ENCODE measurements around the gene STK32C.

Gene STK32C

GRCh38 chr10:132247943-132248342, 59.8 kb downstream of the STK32C start:
- no peak for DNase-seq

DNA sequence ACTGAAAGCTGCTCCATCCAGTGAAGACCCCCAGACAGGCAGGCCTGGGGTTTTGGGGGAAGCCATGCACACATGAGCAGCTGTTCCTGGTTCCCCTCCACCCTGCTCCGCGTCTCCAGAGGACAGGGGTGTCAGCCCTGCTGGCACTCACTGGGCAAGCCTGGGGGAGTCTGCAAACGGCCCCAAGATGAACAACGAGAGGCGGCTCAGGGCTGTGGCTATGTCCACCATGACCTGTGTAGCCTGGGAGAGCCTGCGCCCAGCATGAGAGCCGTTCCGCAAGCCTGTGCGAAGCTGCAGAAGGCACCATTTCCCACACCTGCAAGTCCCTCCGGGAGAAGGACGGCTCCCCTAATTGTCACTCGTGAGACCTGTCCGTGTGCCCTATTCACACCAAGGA, 61.5 kb downstream of the STK32C start:
- DNase-seq = no peak

DNA sequence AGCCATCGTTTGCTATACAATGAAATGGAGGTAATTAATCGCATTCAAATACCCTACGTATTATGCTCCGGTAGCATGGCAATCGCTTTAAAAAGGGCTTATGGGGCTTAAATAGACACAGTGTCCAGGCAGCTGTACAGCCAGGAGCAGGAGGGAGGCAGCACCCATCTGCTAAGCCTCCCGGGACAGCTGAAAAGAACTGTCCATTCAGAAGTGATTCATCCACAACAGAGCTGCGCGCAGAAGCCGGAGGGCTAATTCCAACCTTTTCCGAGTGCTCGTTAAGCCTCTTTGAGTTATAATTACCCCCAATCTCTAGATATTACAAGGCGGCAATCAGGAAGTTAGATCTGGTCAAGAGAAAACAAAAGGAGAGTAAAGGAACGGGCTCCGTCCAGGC, 62.7 kb downstream of the STK32C start:
- no peak for DNase-seq

- no peak for DNase-seq
These were observed 64.1 kb downstream of the STK32C start for GRCh38 chr10:132243626-132244025.

GRCh38 chr10:132243141-132243540, 64.6 kb downstream of the STK32C start:
- no peak for DNase-seq

GRCh38 chr10:132242103-132242840, 65.5 kb downstream of the STK32C start:
- DNase-seq = no peak

DNA sequence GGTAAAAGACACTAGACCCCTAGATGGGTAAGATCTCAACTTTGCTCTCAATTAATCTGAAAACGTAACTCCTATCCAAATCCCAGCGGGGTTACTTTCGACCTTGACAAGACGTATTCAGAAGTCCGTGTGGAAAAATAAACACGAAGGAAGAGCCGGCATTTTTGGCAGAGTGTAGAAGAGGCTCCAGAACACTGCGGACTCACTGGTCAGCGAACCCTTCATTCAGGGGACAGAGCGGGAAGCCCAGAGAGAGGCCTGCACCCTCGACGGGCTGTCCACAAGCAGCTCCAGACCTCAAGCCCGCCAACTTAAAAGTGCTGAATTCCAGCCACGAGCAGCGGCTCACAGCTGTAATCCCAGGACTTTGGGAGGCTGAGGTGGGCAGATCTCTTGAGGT, 66.3 kb downstream of the STK32C start:
- DNase-seq = no peak

- DNase-seq = no peak
These were observed 66.7 kb downstream of the STK32C start for GRCh38 chr10:132241086-132241485.

DNA sequence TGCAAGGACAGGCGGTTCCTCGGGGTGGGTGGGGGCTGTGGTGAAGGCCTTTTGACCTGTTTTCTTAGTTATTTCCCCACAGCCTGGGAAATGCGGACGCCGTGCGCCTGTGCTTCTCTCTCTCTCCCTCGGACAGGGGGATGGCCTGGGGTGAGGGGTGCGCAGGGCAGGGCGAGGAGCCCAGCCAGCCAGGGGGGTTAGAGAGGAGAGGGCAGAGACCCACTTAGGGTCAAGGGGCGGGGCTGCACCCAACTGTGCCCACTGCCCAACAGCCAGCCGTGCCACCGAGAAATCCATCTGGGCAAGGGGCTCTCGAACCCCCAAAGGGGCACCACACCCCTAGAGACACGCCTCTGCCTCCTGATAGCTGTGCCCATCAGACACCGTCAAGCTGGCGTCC, 67.2 kb downstream of the STK32C start:
- no peak for DNase-seq

DNA sequence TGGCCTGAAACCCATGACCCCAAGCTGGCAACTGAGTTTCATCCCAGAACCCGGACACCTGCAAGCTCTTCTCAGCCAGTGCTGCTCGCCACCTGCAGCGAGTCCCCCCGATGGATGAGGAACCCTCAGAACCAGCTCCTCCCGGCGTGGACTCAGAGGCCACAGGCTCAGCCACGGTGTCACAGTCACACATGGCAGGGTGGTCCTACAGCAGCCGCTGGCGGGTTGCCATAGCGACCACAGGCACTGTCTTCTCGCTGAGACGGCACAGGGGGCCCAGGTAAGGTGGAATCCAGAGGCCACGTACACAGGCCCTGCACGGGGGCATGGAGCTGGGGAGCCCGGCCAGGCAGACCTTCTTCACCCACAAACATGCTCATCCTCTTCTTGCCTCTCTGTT, 67.6 kb downstream of the STK32C start:
- DNase-seq = no peak

DNA sequence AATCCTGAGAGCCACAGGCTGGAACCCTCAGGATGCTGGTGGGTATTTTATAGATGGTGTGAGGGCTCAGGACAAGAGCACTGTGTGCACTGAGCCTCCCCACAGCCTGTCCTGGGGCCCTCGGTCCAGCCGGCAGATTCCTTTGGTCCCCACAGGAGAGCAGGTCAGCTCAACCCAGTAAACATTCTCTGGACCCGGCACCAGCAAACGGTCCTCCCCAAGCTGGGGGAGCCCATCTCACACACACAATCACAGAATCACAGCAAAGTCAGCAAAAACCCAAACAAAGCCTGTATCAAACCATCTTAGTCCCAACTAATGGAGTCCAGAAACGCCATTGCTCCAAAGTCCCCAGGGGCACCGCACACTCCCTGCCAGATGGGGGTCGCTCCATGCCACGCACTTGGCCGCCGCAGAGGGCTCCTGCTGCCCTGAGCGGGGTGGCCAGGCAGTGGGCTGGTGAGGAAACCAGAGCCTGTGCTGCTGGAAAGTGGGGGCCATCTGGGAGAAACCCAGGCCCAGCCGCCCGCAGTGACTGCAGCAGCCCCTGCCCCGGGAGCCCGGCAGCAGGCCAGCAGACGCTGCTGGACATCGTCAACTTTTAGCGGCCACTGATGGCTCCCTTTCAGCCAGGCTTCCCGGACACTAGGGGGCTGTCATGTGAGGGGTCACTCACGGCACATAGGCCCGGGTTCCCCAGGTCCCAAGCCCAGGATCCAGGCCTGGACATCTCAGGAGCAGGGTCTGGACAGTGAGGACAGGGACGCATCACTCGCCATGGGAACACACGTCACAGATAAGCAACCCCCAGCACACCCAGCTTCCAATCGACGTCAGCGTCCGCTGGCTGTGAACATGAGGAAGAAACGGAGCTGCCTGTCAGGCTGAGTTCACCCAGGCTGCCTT, 68.4 kb downstream of the STK32C start:
- no peak for DNase-seq

GRCh38 chr10:132238371-132239125, 69.2 kb downstream of the STK32C start:
- no peak for DNase-seq

GRCh38 chr10:132237871-132238270, 69.9 kb downstream of the STK32C start:
- no peak for DNase-seq

DNA sequence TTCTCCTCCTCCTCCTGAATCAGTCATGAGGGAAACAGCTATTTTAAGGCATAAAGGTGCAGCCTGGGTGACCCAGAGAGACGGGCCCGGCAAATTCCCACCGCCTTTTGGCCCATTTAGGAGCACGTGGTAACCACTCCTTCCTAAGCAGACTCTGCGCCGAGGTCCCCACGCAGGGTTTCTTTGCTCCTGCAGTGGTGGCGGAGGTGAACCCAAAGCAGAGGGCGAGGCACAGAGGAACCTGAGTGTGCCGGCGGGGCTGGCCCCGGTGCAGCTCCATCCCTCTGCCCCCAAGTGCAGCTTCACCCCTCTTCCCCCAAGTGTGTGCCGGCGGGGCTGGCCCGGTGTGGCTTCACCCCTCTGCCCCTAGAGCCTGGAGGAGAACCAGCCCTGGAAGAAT, 70.4 kb downstream of the STK32C start:
- DNase-seq = no peak

- no peak for DNase-seq
These were observed 70.9 kb downstream of the STK32C start for GRCh38 chr10:132236881-132237280.

DNA sequence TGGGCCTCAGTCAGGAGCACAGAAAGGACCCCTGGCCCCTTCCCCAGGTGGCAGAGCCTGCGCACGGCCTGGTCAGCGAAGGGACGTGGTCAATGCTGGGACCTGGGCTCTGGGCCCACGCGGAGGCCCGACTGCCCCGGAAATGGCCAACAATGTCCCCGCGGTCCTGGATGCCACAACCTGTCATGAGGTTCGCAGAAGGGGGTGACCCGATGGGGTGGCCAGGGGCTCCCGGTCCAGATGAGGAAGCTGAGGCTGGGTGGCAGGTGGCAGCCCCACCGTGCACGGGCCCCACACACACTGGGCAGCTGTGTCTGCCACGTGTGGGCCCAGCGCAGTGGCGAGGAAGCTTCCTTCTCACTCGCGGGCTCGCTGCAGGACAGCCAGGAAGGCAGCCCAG, 71.6 kb downstream of the STK32C start:
- no peak for DNase-seq

DNA sequence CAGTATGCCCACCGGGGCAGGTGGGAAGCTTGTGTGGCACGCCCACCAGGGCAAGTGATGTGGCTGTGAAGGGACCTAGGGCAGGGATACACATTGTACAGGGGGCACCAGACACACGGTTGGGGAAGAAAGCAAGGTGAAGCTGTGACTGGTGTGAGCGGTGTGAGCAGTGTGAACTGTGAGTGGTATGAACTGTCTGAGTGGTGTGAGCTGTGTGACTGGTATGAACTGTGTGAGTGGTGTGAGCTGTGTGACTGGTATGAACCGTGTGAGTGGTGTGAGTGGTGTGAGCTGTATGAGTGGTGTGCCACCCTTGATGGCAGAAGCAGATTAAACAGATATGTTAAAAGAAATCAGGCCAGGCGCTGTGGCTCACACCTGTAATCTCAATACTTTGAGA, 72.9 kb downstream of the STK32C start:
- no peak for DNase-seq

DNA sequence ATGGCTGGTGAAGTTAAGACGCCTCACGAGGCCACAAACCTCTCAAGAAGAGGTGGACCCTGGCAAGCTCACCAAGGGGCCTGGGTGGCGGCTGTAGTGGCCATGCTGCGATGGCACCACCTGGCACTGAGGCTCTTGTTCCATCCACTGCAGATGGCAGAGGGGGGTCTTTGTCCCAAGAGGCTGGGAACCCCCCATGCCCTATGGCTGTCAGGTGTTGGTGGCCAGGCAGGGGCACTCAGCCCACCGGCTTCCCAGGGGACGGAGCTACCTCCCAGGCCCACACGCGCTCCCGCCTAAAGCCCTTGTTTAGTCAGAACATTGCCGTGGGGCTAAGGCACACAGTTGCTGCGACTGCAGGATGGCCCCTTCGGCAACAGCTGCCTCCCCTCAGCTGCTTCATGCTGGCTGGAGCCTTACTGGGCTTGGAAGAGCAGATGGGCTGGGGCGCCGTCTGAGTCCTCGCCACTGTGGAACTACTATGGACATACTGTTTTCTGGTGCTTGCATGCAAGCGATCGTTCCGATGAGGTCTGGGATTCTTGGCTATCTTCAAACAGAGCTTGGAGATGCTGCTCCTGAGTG, 74.2 kb downstream of the STK32C start:
- no peak for DNase-seq

- DNase-seq = no peak
These were observed 74.8 kb downstream of the STK32C start for GRCh38 chr10:132232981-132233380.

GRCh38 chr10:132232023-132232951, 75.5 kb downstream of the STK32C start:
- DNase-seq = no peak

GRCh38 chr10:132231656-132232022, 76.1 kb downstream of the STK32C start:
- no peak for DNase-seq
